Measurements from ENCODE around the gene CNOT3.

GRCh38 chr19:54151362-54152035 is 13.9 kb downstream of the CNOT3 start:
- TF ChIP-seq POLR2A (IDR thresholded peaks at IDR 0.05) (no peak), CTCF (IDR thresholded peaks at IDR 0.05) (no peak)

Data from lower leg skin (tissue), 3 donors.